Uterus (tissue), 4 donors: ENCODE measurements around the gene CTSE. TPM values are rescaled to one million over a fixed set of nuclear protein-coding genes. Genes with fewer than 3 reads are reported as not detected.
A peak's percentile ranks its signal among the peaks of the same experiment; 100 is the strongest.

Experiments
- DNase-seq, 2 donors: peaks; one replicate each; pipeline ENCODE4 v3.0.0-alpha.2; 2019 to 2020
- H3K27ac ChIP-seq, 2 donors: fragments of 200-600 bp; sonication (generic); 1 replicate in 1 of 2; 2 replicates in 1 of 2; pipeline ENCODE4 v1.5.1; 2016 to 2018
- H3K27me3 ChIP-seq, 2 donors: fragments of 200-600 bp; sonication (generic); one replicate each; pipeline ENCODE4 v1.5.1; 2018 to 2019; ENCODE audit warnings: control low read depth in 1 of 2
- H3K36me3 ChIP-seq, 2 donors: fragments of 200-600 bp; sonication (generic); one replicate each; pipeline ENCODE4 v1.5.1; 2019; ENCODE audit warnings: control low read depth in 1 of 2
- H3K4me1 ChIP-seq, 2 donors: fragments of 200-600 bp; sonication (generic); one replicate each; pipeline ENCODE4 v1.5.1; 2018 to 2019; ENCODE audit warnings: control low read depth in 1 of 2
- H3K4me3 ChIP-seq, 2 donors: fragments of 200-600 bp; sonication (generic); 1 replicate in 1 of 2; 2 replicates in 1 of 2; pipeline ENCODE4 v1.5.1; 2018 to 2019; ENCODE audit warnings: mild to moderate bottlenecking in 1 of 2
- H3K9me3 ChIP-seq, 2 donors: fragments of 200-600 bp; sonication (generic); one replicate each; pipeline ENCODE4 v1.5.1; 2019; ENCODE audit warnings: control low read depth in 1 of 2
- CTCF ChIP-seq, 4 experiments: fragments of 200-600 bp in 2 of 4; fragments of 450-650 bp in 2 of 4; sonication (generic) in 2 of 4; IDR thresholded peaks; one replicate each; pipeline ENCODE4 v1.5.1; 2016 to 2019; ENCODE audit warnings: antibody characterized with exemption in 4 of 4, mild to moderate bottlenecking in 2 of 4, moderate library complexity in 1 of 4
- POLR2A ChIP-seq, 2 donors: fragments of 450-650 bp; IDR thresholded peaks; one replicate each; pipeline ENCODE4 v1.6.1; 2016; ENCODE audit warnings: antibody characterized with exemption in 2 of 2, mild to moderate bottlenecking in 1 of 2, moderate library complexity in 1 of 2
- intact Hi-C: fragments of 100-400 bp; cut with DNase I; formaldehyde crosslinking; loops from one replicate; pipeline ENCODE4 v1.15.1; 2023; ENCODE audit warnings: low total_unique reads
- total RNA-seq, 4 donors: library from RNA; depleted of rRNA in 3 of 4; stranded (reverse); fragments of >200 nt in 3 of 4; gene quantifications; one replicate each; pipeline versions ENCODE4 v1.1.0 to v1.2.4, GENCODE V29; 2014 to 2023
- donor health status: DM: yes; HTN: yes; CAD: no.

CTSE gene
- under 1 TPM in 1 of 4 donors, not detected in 3; 0.21 TPM for total RNA-seq

GRCh38 chr1:206023695-206024094, at the start of gene CTSE:
Gene CTSE (minus strand): TSS chr1:206023895. CDS start chr1:206023791, 104 bp downstream.
- no peaks in the 10 kb centered on the region for H3K4me1 ChIP-seq
- no peaks in the 10 kb centered on the region for H3K9me3 ChIP-seq
- no peaks in the 10 kb centered on the region for H3K27me3 ChIP-seq
- intact Hi-C loops, result no loop called here
- TF ChIP-seq POLR2A (IDR thresholded peaks at IDR 0.05), result no peak
- TF ChIP-seq CTCF (IDR thresholded peaks at IDR 0.05), result no peak
- no peaks in the 10 kb centered on the region for H3K36me3 ChIP-seq
- H3K4me3 ChIP-seq, result no peak within 1 kb of the TSS
- DNase-seq, result no peak
- no peak within 1 kb of the TSS for H3K27ac ChIP-seq

- TF ChIP-seq CTCF (IDR thresholded peaks at IDR 0.05) (no peak), POLR2A (IDR thresholded peaks at IDR 0.05) (no peak)
- H3K4me3 ChIP-seq, result no peak overlapping the region
- H3K27me3 ChIP-seq, result no peaks in the 10 kb centered on the region
- intact Hi-C loops, result no loop called here
- no peak overlapping the region for H3K27ac ChIP-seq
- no peak for DNase-seq
- H3K36me3 ChIP-seq, result no peaks in the 10 kb centered on the region
- no peaks in the 10 kb centered on the region for H3K9me3 ChIP-seq
- no peaks in the 10 kb centered on the region for H3K4me1 ChIP-seq
These were observed 47.1 kb upstream of the CTSE start for GRCh38 chr1:206070627-206071304.

- no peaks in the 10 kb centered on the region for H3K27me3 ChIP-seq
- H3K4me3 ChIP-seq, result no peak overlapping the region
- H3K27ac ChIP-seq, result peak overlapping the region; percentile 60 to 76
- H3K36me3 ChIP-seq, result no peaks in the 10 kb centered on the region
- TF ChIP-seq POLR2A (IDR thresholded peaks at IDR 0.05) (no peak), CTCF (IDR thresholded peaks at IDR 0.05) (no peak)
- no peaks in the 10 kb centered on the region for H3K4me1 ChIP-seq
- DNase-seq, result no peak
- intact Hi-C loops, result no loop called here
- no peaks in the 10 kb centered on the region for H3K9me3 ChIP-seq
These were observed 44.6 kb upstream of the CTSE start for GRCh38 chr1:206068314-206068713.

GRCh38 chr1:206067486-206068227, 44.0 kb upstream of the CTSE start:
- Histone ChIP-seq H3K9me3 (no peaks in the 10 kb centered on the region), H3K36me3 (no peaks in the 10 kb centered on the region), H3K4me1 (no peaks in the 10 kb centered on the region), H3K27ac (peak overlapping the region; percentile 60 to 76), H3K27me3 (no peaks in the 10 kb centered on the region), H3K4me3 (no peak overlapping the region)
- DNase-seq, result peak; percentile 58 to 64
- intact Hi-C loops, result no loop called here
- no peak for TF ChIP-seq POLR2A (IDR thresholded peaks at IDR 0.05)
- no peak for TF ChIP-seq CTCF (IDR thresholded peaks at IDR 0.05)

GRCh38 chr1:206066479-206067171, 42.9 kb upstream of the CTSE start:
- Histone ChIP-seq H3K9me3 (no peaks in the 10 kb centered on the region), H3K36me3 (no peaks in the 10 kb centered on the region), H3K4me3 (no peak overlapping the region), H3K4me1 (peaks cover 0 to 4% of the 10 kb centered on the region in 2 donors), H3K27me3 (no peaks in the 10 kb centered on the region), H3K27ac (peak overlapping the region; percentile 60 to 76)
- intact Hi-C loops, result no loop called here
- no peak for DNase-seq
- no peak for TF ChIP-seq POLR2A (IDR thresholded peaks at IDR 0.05)
- no peak for TF ChIP-seq CTCF (IDR thresholded peaks at IDR 0.05)
